ENCODE data around the gene VDR. TPM values are rescaled to one million over a fixed set of nuclear protein-coding genes. Genes with fewer than 3 reads are reported as not detected.
A peak's percentile ranks its signal among the peaks of the same experiment; 100 is the strongest.

VDR gene
- total RNA-seq, 2 experiments from 2014 or later, result 108 to 124 TPM

DNA sequence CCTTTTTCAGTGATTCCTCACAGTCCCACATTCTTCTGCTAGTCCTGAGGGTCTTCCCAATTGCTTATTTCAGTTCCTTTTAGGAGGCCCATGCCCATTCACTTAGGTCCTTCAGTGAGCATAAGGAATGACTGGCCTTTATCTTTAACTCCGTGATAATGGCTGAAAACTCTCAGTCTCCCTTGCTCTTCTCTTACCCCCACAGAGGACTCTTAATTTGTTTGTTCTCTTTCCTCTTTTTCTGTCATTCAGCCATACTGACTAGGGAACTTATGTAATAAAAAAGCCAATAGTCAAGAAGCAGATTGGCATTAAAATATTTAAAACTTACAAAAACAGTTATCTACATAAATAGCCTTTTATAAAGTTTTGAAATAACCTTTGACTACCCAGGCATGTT is 17.1 kb upstream of the VDR start:
- CTCF ChIA-PET, result no interaction called here
- Mint-ChIP-seq H3K27ac (no peak overlapping the region), H3K27me3 (peaks cover 11% of the 10 kb centered on the region), H3K4me1 (no peaks in the 10 kb centered on the region), H3K9me3 (ENCODE audit: low read depth) (no peaks in the 10 kb centered on the region), H3K36me3 (ENCODE audit: low read depth) (no peaks in the 10 kb centered on the region), H3K4me3 (no peak overlapping the region)
- intact Hi-C loops (cut with DNase I, micrococcal nuclease), result no loop called here
- POLR2A ChIA-PET, result no interaction called here
- DNase-seq (no peak), ATAC-seq (no peak)

DNA sequence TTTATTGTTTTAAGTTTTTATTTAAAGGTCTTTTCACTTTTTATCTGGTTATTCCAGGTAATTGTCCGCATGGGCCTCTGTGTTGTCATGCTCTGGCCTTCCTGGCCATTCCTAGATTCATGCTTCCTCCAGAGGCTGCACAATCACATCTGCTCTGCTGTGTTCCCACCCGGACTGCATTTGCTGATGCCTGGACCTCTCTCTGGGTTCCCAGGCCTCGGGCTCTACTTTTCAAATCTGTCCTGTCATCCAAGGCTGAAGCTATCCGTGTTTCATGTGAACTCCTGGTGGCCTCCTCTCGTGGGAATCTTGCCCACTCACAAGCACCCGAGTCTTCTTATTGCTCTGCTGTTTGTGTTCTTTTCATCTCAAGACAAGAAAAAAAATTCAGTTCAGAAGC is 16.1 kb upstream of the VDR start:
- Mint-ChIP-seq H3K4me1 (no peaks in the 10 kb centered on the region), H3K27ac (no peak overlapping the region), H3K27me3 (peaks cover 11% of the 10 kb centered on the region), H3K36me3 (ENCODE audit: low read depth) (no peaks in the 10 kb centered on the region), H3K4me3 (no peak overlapping the region), H3K9me3 (ENCODE audit: low read depth) (no peaks in the 10 kb centered on the region)
- intact Hi-C loops (cut with DNase I, micrococcal nuclease), result no loop called here
- no peak for DNase-seq
- POLR2A ChIA-PET, result no interaction called here
- no peak for ATAC-seq
- CTCF ChIA-PET, result interaction anchor here (1.2 kb wide), 1 partner anchor 178 kb away, joined by 3 read pairs; no protein-coding TSS in a partner anchor

DNA sequence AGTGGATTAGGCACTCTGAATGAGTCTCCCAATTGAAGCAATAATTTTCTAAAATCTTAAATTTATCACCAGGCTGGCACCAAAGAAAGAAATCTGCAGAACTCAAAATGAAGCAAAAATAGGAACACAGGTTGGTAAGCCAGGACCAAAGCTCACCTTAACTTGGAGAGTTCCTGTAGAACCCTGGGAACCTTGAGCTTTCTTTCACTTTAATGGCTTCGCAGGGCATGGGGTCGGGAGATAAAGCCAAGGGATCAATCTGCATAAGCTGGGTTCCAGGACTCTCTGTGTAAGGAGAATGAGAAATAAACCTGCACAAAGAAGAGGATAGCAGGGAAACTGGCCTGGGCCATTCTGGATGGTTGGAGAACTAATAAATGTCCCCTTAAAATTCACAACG is 8.3 kb upstream of the VDR start:
- ATAC-seq, result no peak
- H3K9me3 Mint-ChIP-seq (ENCODE audit: low read depth), result peaks cover 2% of the 10 kb centered on the region
- H3K27me3 Mint-ChIP-seq, result peaks cover 7% of the 10 kb centered on the region
- no peaks in the 10 kb centered on the region for H3K4me1 Mint-ChIP-seq
- ChIA-PET CTCF (interaction anchor here (0.9 to 1.2 kb wide), 5 partner anchors 12 to 170 kb away, joined by 3 read pairs; partner anchors contain the start of gene TMEM106C), POLR2A (no interaction called here)
- no peak for DNase-seq
- H3K36me3 Mint-ChIP-seq (ENCODE audit: low read depth), result no peaks in the 10 kb centered on the region
- intact Hi-C loops (cut with DNase I, micrococcal nuclease), result no loop called here
- H3K4me3 Mint-ChIP-seq, result no peak overlapping the region
- H3K27ac Mint-ChIP-seq, result no peak overlapping the region

DNA sequence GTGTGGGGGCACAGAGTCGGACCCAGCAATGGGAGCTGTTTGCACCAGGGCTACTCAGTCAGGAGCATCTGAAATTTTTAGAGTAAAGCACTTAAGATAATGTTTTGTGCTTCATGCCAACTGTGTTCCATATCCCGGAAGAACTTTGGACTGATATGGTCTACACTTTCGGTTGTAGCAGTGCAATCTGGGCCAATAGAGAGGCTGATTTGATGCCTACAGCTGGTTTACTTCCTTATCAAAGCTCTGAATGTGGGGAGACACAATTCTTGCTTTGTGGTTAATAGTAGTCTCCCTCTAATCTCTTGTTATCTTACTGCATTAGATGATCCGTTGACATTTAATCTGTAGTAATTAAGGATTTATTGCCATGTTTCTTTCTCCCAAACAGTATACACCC is 7.8 kb upstream of the VDR start:
- CTCF ChIA-PET, result interaction anchor here (1.0 to 1.2 kb wide), 4 partner anchors 12 to 169 kb away, joined by 3 read pairs; partner anchors contain the start of gene TMEM106C
- Mint-ChIP-seq H3K4me1 (no peaks in the 10 kb centered on the region), H3K36me3 (ENCODE audit: low read depth) (no peaks in the 10 kb centered on the region), H3K27me3 (peaks cover 6% of the 10 kb centered on the region), H3K9me3 (ENCODE audit: low read depth) (peaks cover 2% of the 10 kb centered on the region), H3K4me3 (no peak overlapping the region), H3K27ac (no peak overlapping the region)
- no peak for ATAC-seq
- intact Hi-C loops (cut with DNase I, micrococcal nuclease), result no loop called here
- POLR2A ChIA-PET, result no interaction called here
- DNase-seq, result no peak

GRCh38 chr12:47910981-47911380 is 6.2 kb upstream of the VDR start:
- H3K4me1 Mint-ChIP-seq, result no peaks in the 10 kb centered on the region
- intact Hi-C loops (cut with DNase I, micrococcal nuclease), result no loop called here
- peaks cover 21% of the 10 kb centered on the region for H3K27me3 Mint-ChIP-seq
- CTCF ChIA-PET, result interaction anchor here (0.6 to 1.2 kb wide), 6 partner anchors 11 to 74 kb away, joined by 3 to 5 read pairs (median 4); partner anchors contain the start of gene TMEM106C
- H3K36me3 Mint-ChIP-seq (ENCODE audit: low read depth), result no peaks in the 10 kb centered on the region
- H3K9me3 Mint-ChIP-seq (ENCODE audit: low read depth), result peaks cover 2% of the 10 kb centered on the region
- no peak overlapping the region for H3K4me3 Mint-ChIP-seq
- no peak overlapping the region for H3K27ac Mint-ChIP-seq
- DNase-seq (no peak), ATAC-seq (no peak)
- POLR2A ChIA-PET, result interaction anchor here (0.6 kb wide), 1 partner anchor 857 kb away, joined by 3 read pairs; no protein-coding TSS in a partner anchor

DNA sequence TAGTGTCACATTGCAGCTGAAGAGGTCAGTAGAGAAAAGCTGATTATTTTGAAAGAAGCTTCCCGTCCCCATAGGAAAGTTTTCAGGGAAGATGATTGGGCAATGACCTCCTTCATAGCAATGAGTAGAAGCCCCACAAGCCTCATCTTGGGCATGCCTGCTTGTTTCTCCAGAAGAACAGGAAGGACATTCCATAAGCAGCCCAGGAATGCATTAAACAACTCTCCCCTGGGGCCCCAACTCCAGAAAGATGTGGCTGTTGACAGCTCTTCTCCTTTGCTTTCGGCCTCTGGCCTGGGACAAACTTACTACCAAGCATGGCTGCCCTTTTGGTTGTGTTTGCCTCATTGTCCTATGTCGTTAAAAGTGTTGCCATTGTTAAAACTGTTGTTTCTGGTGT is 5.7 kb upstream of the VDR start:
- ATAC-seq (no peak), DNase-seq (no peak)
- no peak overlapping the region for H3K4me3 Mint-ChIP-seq
- no peaks in the 10 kb centered on the region for H3K36me3 Mint-ChIP-seq (ENCODE audit: low read depth)
- peaks cover 25% of the 10 kb centered on the region for H3K27me3 Mint-ChIP-seq
- POLR2A ChIA-PET, result interaction anchor here (0.6 kb wide), 1 partner anchor 857 kb away, joined by 3 read pairs; no protein-coding TSS in a partner anchor
- peaks cover 2% of the 10 kb centered on the region for H3K9me3 Mint-ChIP-seq (ENCODE audit: low read depth)
- CTCF ChIA-PET, result interaction anchor here (0.6 to 1.2 kb wide), 3 partner anchors 11 to 73 kb away, joined by 4 to 5 read pairs (median 4); no protein-coding TSS in a partner anchor
- H3K27ac Mint-ChIP-seq, result no peak overlapping the region
- peaks cover 4% of the 10 kb centered on the region for H3K4me1 Mint-ChIP-seq
- intact Hi-C loops (cut with DNase I, micrococcal nuclease), result no loop called here

- CTCF ChIA-PET, result interaction anchor here (0.6 to 1.2 kb wide), 4 partner anchors 10 to 713 kb away, joined by 3 to 5 read pairs (median 4); no protein-coding TSS in a partner anchor
- no peak for ATAC-seq
- Mint-ChIP-seq H3K36me3 (ENCODE audit: low read depth) (no peaks in the 10 kb centered on the region), H3K4me1 (peaks cover 4% of the 10 kb centered on the region), H3K4me3 (no peak overlapping the region), H3K27ac (no peak overlapping the region), H3K9me3 (ENCODE audit: low read depth) (peaks cover 2% of the 10 kb centered on the region), H3K27me3 (peaks cover 25% of the 10 kb centered on the region)
- DNase-seq, result no peak
- intact Hi-C loops (cut with DNase I, micrococcal nuclease), result no loop called here
- POLR2A ChIA-PET, result interaction anchor here (0.6 kb wide), 1 partner anchor 856 kb away, joined by 3 read pairs; no protein-coding TSS in a partner anchor
These were observed 5.2 kb upstream of the VDR start for GRCh38 chr12:47909839-47910465.

DNA sequence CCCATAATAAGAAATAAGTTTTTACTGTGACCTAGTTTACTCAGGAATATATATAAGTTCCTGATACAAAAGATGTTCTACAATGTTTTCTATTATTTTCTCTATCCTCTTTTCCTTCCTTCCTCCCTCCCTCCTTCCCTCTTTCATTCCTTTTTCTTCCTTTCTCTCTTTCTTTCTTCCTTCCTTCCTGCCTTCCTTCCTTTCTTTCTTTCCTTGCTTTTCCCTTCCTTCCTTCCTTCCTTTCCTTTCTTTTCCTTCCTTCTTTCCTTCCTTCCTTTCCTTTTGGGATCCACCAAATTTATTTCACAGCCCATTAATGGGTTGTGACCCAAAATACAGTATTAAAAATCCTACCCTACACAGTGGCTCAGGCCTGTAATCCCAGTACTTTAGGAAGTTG is 3.9 kb upstream of the VDR start:
- Mint-ChIP-seq H3K27ac (no peak overlapping the region), H3K27me3 (peaks cover 20% of the 10 kb centered on the region), H3K36me3 (ENCODE audit: low read depth) (peaks cover 4% of the 10 kb centered on the region), H3K9me3 (ENCODE audit: low read depth) (no peaks in the 10 kb centered on the region), H3K4me3 (no peak overlapping the region), H3K4me1 (peaks cover 6% of the 10 kb centered on the region)
- intact Hi-C loops (cut with DNase I, micrococcal nuclease), result no loop called here
- DNase-seq (no peak), ATAC-seq (no peak)
- CTCF ChIA-PET, result interaction anchor here (0.6 to 0.7 kb wide), 2 partner anchors 22 to 39 kb away, joined by 3 read pairs; no protein-coding TSS in a partner anchor
- POLR2A ChIA-PET, result interaction anchor here (0.8 kb wide), 1 partner anchor 16 kb away, joined by 7 read pairs; no protein-coding TSS in a partner anchor

DNA sequence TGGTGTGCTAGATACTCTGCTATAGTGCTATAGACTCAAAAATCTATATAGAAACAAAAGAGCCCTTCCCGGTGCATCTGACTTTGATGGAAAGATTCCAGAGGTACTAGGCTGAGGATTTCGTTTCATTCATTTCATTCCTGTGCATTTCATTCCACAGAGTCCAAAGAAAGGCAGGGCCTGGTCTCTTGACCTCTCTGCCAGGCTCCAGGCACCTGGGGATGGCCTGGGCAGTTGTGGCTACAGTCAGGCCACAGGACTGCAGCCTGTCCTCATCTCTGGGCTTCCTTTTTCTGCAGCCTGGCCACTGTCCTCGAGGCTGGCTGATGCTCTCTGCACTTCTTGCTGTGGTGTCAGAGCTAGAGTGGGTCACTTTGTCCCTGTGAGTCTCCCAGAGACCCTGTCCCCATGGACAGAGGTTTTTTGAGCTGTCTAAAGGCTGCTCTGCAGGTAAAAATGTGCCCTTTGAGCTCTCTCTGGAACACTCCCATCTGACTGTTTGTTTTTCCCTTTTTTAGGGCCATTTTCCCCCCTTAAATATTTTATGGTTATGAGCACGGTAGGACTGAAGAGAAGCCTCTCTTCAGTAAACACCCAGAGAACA is 3.2 kb upstream of the VDR start:
- no peak for ATAC-seq
- H3K27ac Mint-ChIP-seq, result no peak overlapping the region
- intact Hi-C loops (cut with DNase I, micrococcal nuclease), result no loop called here
- H3K9me3 Mint-ChIP-seq (ENCODE audit: low read depth), result no peaks in the 10 kb centered on the region
- CTCF ChIA-PET, result interaction anchor here (0.6 kb wide), 1 partner anchor 22 kb away, joined by 3 read pairs; no protein-coding TSS in a partner anchor
- H3K27me3 Mint-ChIP-seq, result peaks cover 20% of the 10 kb centered on the region
- peaks cover 13% of the 10 kb centered on the region for H3K4me1 Mint-ChIP-seq
- H3K4me3 Mint-ChIP-seq, result no peak overlapping the region
- H3K36me3 Mint-ChIP-seq (ENCODE audit: low read depth), result peaks cover 10% of the 10 kb centered on the region
- DNase-seq, result no peak
- POLR2A ChIA-PET, result interaction anchor here (0.8 kb wide), 1 partner anchor 15 kb away, joined by 7 read pairs; no protein-coding TSS in a partner anchor

DNA sequence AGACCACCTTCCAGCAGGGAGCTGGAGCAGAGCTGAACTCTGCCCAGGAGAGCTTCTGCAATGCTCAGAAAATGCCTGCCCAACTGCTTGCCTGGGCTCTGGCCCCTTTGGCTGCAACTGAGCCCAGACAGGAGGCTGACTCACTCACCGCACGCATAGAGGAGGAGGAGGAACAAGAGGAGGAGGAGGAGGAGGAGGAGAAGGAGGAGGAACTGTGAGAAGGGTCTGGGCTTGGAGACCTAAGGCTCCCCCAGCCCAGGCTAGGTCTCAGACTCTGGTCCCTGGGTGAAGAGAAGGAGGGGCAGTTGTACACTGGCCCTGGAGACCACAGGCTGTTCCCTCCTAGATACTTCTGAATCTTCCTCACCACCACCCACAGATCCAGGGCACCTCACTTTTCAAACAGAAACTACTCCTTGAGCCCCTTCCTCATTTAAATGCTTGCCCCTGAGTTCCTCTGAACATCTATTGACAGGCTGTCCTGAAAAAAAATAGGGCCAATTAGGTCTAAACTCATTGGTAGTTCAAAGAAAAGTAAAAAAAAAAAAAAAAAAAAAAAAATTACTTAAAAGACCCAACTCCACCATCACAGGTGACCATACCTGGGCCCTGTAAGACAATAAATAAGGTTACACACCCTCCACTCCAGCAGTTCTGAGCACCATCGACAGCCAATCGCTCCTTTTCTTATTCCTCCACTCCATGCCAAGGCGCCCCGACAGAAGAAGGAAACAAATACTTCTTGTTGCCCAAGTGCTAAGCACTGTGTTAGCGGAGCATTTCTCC is 674 bp downstream of the VDR start:
- DNase-seq (peak; percentile 84), ATAC-seq (peak; percentile 70)
- intact Hi-C loops (cut with DNase I, micrococcal nuclease), result loop anchor here (1.0 to 5.0 kb wide), 14 partner anchors 19 to 294 kb away; partner anchors contain the start of genes ASB8 (in 2 of the 2), TMEM106C (in 2 of the 2), CCDC184 (in 1 of the 2) and RPAP3 (in 1 of the 2)
- peaks cover 50% of the 10 kb centered on the region for H3K4me1 Mint-ChIP-seq
- peaks cover 20% of the 10 kb centered on the region for H3K27me3 Mint-ChIP-seq
- peak overlapping the region; percentile 94 for H3K4me3 Mint-ChIP-seq
- CTCF ChIA-PET, result interaction anchor here (0.6 to 2.6 kb wide), 26 partner anchors 9 to 267 kb away, joined by 3 to 13 read pairs (median 4); partner anchors contain the start of gene TMEM106C
- H3K9me3 Mint-ChIP-seq (ENCODE audit: low read depth), result no peaks in the 10 kb centered on the region
- H3K36me3 Mint-ChIP-seq (ENCODE audit: low read depth), result peaks cover 46% of the 10 kb centered on the region
- peak overlapping the region; percentile 92 for H3K27ac Mint-ChIP-seq
- POLR2A ChIA-PET, result interaction anchor here (0.5 to 3.7 kb wide), 11 partner anchors 8 to 200 kb away, joined by 3 to 19 read pairs (median 6); no protein-coding TSS in a partner anchor
